Measurements from ENCODE around the gene NAA40. TPM values are rescaled to one million over a fixed set of nuclear protein-coding genes. Genes with fewer than 3 reads are reported as not detected.
A peak's percentile ranks its signal among the peaks of the same experiment; 100 is the strongest.

NAA40 gene
- total and polyA plus RNA-seq, 2 of the 13 experiments (the other 11 are each of a cell fraction or from before 2014, with no cell fraction given), result 11.1 to 17.9 TPM

DNA sequence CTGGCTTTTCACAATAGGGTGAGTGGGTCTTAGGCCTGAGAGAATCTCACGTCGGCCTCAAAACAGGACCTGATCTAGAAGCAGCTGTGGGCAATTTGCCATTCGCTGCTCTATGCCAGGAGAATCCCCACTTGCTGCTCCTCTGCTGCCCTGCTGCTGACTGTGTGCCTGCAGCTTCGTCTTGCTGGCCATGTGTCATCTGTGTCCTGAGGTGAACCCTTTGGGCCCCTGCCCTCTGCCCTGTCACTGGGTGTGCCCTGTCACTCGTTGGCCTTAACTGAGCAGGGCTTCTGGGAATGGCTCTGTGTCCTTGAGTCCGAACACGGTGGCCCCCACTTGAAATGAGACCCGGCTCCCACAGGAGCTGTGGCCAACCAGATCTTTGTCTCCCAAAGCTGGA is 6.2 kb downstream of the NAA40 start (continued):
- TF ChIP-seq, protein P1, sequence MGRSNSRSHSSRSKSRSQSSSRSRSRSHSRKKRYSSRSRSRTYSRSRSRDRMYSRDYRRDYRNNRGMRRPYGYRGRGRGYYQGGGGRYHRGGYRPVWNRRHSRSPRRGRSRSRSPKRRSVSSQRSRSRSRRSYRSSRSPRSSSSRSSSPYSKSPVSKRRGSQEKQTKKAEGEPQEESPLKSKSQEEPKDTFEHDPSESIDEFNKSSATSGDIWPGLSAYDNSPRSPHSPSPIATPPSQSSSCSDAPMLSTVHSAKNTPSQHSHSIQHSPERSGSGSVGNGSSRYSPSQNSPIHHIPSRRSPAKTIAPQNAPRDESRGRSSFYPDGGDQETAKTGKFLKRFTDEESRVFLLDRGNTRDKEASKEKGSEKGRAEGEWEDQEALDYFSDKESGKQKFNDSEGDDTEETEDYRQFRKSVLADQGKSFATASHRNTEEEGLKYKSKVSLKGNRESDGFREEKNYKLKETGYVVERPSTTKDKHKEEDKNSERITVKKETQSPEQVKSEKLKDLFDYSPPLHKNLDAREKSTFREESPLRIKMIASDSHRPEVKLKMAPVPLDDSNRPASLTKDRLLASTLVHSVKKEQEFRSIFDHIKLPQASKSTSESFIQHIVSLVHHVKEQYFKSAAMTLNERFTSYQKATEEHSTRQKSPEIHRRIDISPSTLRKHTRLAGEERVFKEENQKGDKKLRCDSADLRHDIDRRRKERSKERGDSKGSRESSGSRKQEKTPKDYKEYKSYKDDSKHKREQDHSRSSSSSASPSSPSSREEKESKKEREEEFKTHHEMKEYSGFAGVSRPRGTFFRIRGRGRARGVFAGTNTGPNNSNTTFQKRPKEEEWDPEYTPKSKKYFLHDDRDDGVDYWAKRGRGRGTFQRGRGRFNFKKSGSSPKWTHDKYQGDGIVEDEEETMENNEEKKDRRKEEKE (IDR thresholded peaks at IDR 0.05), result no peak
- TF ChIP-seq CEBPG (CRISPR knock-in tag; IDR thresholded peaks at IDR 0.05), result no peak
- 0 out of 2 replicates have a peak, but pooled peaks have one; percentile 48 for TF ChIP-seq KDM6A (CRISPR knock-in tag; IDR thresholded peaks at IDR 0.05; ENCODE audit: low read depth)
- no peak for TF ChIP-seq MEIS2 (CRISPR knock-in tag; IDR thresholded peaks at IDR 0.05)
- TF ChIP-seq ZNF317 (CRISPR knock-in tag; IDR thresholded peaks at IDR 0.05), result peak; percentile 51; the same call in 1 of the 2 replicates
- no peak for TF ChIP-seq DPF2 (CRISPR knock-in tag; IDR thresholded peaks at IDR 0.05; ENCODE audit: borderline replicate concordance, low read depth)
- TF ChIP-seq RNF2 (conservative IDR thresholded peaks at IDR 0.05; ENCODE audit: low read depth), result 0 out of 2 replicates have a peak, but pooled peaks have one; percentile 34
- TF ChIP-seq, protein P2, sequence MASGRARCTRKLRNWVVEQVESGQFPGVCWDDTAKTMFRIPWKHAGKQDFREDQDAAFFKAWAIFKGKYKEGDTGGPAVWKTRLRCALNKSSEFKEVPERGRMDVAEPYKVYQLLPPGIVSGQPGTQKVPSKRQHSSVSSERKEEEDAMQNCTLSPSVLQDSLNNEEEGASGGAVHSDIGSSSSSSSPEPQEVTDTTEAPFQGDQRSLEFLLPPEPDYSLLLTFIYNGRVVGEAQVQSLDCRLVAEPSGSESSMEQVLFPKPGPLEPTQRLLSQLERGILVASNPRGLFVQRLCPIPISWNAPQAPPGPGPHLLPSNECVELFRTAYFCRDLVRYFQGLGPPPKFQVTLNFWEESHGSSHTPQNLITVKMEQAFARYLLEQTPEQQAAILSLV (CRISPR knock-in tag; IDR thresholded peaks at IDR 0.05; ENCODE audit: borderline replicate concordance), result no peak
- TF ChIP-seq ZNF772 (CRISPR knock-in tag; IDR thresholded peaks at IDR 0.05), result 0 out of 2 replicates have a peak, but pooled peaks have one; percentile 22
- TF ChIP-seq ZMAT3 (CRISPR knock-in tag; conservative IDR thresholded peaks at IDR 0.05), result no peak
- no peak for TF ChIP-seq ZNF24 (IDR thresholded peaks at IDR 0.05)
- TF ChIP-seq, protein P3, sequence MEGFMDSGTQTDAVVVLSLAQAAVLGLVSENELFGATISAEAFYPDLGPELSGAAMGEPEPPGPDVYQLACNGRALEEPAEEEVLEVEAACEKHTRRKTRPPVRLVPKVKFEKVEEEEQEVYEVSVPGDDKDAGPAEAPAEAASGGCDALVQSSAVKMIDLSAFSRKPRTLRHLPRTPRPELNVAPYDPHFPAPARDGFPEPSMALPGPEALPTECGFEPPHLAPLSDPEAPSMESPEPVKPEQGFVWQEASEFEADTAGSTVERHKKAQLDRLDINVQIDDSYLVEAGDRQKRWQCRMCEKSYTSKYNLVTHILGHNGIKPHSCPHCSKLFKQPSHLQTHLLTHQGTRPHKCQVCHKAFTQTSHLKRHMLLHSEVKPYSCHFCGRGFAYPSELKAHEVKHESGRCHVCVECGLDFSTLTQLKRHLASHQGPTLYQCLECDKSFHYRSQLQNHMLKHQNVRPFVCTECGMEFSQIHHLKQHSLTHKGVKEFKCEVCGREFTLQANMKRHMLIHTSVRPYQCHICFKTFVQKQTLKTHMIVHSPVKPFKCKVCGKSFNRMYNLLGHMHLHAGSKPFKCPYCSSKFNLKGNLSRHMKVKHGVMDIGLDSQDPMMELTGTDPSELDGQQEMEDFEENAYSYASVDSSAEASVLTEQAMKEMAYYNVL (CRISPR knock-in tag; IDR thresholded peaks at IDR 0.05; ENCODE audit: borderline replicate concordance), result no peak
- no peak for TF ChIP-seq JUN (CRISPR knock-in tag; IDR thresholded peaks at IDR 0.05)
- peak; percentile 50; the same call in 1 of the 2 replicates for TF ChIP-seq NR2C2 (CRISPR knock-in tag; IDR thresholded peaks at IDR 0.05; ENCODE audit: borderline replicate concordance)
- TF ChIP-seq, protein P4, sequence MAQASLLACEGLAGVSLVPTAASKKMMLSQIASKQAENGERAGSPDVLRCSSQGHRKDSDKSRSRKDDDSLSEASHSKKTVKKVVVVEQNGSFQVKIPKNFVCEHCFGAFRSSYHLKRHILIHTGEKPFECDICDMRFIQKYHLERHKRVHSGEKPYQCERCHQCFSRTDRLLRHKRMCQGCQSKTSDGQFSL (CRISPR knock-in tag; IDR thresholded peaks at IDR 0.05), result no peak
- no peak for TF ChIP-seq KAT8 (CRISPR knock-in tag; IDR thresholded peaks at IDR 0.05)
- peak; percentile 69 for TF ChIP-seq SALL1 (CRISPR knock-in tag; IDR thresholded peaks at IDR 0.05)
- TF ChIP-seq, protein P5, sequence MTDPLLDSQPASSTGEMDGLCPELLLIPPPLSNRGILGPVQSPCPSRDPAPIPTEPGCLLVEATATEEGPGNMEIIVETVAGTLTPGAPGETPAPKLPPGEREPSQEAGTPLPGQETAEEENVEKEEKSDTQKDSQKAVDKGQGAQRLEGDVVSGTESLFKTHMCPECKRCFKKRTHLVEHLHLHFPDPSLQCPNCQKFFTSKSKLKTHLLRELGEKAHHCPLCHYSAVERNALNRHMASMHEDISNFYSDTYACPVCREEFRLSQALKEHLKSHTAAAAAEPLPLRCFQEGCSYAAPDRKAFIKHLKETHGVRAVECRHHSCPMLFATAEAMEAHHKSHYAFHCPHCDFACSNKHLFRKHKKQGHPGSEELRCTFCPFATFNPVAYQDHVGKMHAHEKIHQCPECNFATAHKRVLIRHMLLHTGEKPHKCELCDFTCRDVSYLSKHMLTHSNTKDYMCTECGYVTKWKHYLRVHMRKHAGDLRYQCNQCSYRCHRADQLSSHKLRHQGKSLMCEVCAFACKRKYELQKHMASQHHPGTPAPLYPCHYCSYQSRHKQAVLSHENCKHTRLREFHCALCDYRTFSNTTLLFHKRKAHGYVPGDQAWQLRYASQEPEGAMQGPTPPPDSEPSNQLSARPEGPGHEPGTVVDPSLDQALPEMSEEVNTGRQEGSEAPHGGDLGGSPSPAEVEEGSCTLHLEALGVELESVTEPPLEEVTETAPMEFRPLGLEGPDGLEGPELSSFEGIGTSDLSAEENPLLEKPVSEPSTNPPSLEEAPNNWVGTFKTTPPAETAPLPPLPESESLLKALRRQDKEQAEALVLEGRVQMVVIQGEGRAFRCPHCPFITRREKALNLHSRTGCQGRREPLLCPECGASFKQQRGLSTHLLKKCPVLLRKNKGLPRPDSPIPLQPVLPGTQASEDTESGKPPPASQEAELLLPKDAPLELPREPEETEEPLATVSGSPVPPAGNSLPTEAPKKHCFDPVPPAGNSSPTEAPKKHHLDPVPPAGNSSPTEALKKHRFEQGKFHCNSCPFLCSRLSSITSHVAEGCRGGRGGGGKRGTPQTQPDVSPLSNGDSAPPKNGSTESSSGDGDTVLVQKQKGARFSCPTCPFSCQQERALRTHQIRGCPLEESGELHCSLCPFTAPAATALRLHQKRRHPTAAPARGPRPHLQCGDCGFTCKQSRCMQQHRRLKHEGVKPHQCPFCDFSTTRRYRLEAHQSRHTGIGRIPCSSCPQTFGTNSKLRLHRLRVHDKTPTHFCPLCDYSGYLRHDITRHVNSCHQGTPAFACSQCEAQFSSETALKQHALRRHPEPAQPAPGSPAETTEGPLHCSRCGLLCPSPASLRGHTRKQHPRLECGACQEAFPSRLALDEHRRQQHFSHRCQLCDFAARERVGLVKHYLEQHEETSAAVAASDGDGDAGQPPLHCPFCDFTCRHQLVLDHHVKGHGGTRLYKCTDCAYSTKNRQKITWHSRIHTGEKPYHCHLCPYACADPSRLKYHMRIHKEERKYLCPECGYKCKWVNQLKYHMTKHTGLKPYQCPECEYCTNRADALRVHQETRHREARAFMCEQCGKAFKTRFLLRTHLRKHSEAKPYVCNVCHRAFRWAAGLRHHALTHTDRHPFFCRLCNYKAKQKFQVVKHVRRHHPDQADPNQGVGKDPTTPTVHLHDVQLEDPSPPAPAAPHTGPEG (CRISPR knock-in tag; IDR thresholded peaks at IDR 0.05), result no peak
- 0 out of 2 replicates have a peak, but pooled peaks have one; percentile 52 for TF ChIP-seq ZNF816 (CRISPR knock-in tag; IDR thresholded peaks at IDR 0.05; ENCODE audit: borderline replicate concordance)
